GM19397 (cell line): Measurements from ENCODE around the gene SMIM45.

Source experiments
- ATAC-seq: cut with Tn5 transposase; IDR thresholded peaks from one replicate; pipeline ENCODE4 v1.9.1; 2021; ENCODE audit warnings: mild to moderate bottlenecking, moderate library complexity; ENCODE audit not compliant: unreplicated experiment

SMIM45 gene

GRCh38 chr22:41915035-41915785, 36.7 kb upstream of the SMIM45 start, which contains the start of gene SHISA8:
Gene SHISA8 (minus strand): TSS chr22:41915074. CDS start chr22:41914667, 407 bp downstream.
- ATAC-seq = no peak

GRCh38 chr22:41915786-41916493, 36.0 kb upstream of the SMIM45 start:
- no peak for ATAC-seq

GRCh38 chr22:41916745-41917358, 35.1 kb upstream of the SMIM45 start:
- ATAC-seq = no peak

- no peak for ATAC-seq
These were observed 34.5 kb upstream of the SMIM45 start for GRCh38 chr22:41917375-41917902.

GRCh38 chr22:41917903-41918791, 33.8 kb upstream of the SMIM45 start:
- no peak for ATAC-seq

GRCh38 chr22:41919357-41920224, 32.4 kb upstream of the SMIM45 start:
- peak; percentile 47 for ATAC-seq

GRCh38 chr22:41920271-41920976, 31.5 kb upstream of the SMIM45 start:
- ATAC-seq = peak; percentile 16

- ATAC-seq = no peak
These were observed 29.6 kb upstream of the SMIM45 start for GRCh38 chr22:41922328-41922727.

- ATAC-seq = no peak
These were observed 28.9 kb upstream of the SMIM45 start for GRCh38 chr22:41922940-41923594.

- no peak for ATAC-seq
These were observed 28.2 kb upstream of the SMIM45 start for GRCh38 chr22:41923595-41924276.

- peak; percentile 32 for ATAC-seq
These were observed 26.0 kb upstream of the SMIM45 start for GRCh38 chr22:41925783-41926460.

- ATAC-seq = no peak
These were observed 24.1 kb upstream of the SMIM45 start for GRCh38 chr22:41927813-41928212.

GRCh38 chr22:41928593-41929417, 23.1 kb upstream of the SMIM45 start:
- no peak for ATAC-seq

- no peak for ATAC-seq
These were observed 22.5 kb upstream of the SMIM45 start for GRCh38 chr22:41929418-41929810.

GRCh38 chr22:41931701-41932269, 20.2 kb upstream of the SMIM45 start:
- no peak for ATAC-seq

GRCh38 chr22:41932353-41932752, 19.6 kb upstream of the SMIM45 start:
- no peak for ATAC-seq
